Measurements from ENCODE around the gene SH3TC1. TPM values are rescaled to one million over a fixed set of nuclear protein-coding genes. Genes with fewer than 3 reads are reported as not detected.

SH3TC1 gene
- total and polyA plus RNA-seq, 2 of the 8 experiments (the other 6 are each of a cell fraction or from before 2014, with no cell fraction given): 0.15 TPM; not detected in 1

DNA sequence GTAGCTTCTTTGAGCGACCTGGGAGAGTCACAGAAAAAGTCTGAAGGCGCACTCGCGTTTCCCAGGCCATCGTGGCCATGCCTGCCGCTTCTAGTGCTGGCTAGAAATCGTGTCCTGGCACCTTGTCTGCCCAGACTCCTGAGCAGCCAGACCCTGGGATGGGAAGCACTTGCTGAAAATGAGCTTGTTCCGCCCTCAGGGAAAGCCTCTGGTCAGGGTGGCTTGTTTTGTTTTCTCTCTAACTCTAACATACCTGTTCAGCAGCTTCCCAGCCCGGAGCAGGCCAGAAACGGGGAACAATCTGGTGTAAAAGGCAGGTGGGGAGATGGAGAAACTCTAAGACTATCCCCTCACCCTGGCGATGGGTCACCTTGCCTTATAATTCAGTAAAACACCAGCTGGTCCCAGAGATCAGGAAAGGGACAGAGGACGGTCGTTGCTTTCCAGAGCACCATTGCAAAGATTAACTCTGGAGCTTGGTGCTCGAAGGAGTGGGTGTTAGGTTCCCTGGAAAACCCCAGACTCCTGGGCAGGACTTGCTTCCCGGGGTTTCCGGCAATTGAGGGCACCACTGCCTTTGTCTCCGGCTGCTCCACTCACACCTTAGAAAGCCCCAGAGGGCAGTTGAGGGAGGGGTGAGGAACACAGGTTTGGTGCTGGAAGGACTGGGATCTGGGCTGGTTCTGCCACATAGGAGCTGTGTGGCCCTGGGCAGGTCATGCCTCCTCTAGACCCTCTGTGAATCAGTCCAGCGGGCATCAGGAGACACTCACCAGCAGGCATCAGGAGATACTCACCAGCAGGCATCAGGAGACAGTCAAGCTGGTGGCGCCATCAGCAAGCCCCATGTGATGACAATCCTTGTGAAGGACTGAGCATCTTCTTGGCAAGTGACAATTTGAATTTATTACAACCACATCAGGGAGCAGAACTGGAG lies 4.5 kb upstream of the SH3TC1 start:
- H3K27ac ChIP-seq (ENCODE audit: low read depth, low read length): no peak overlapping the region
- H3K23ac ChIP-seq (ENCODE audit: insufficient read length): no peak overlapping the region
- no peak overlapping the region for H2AFZ ChIP-seq (ENCODE audit: low read length)
- H3K56ac ChIP-seq (replicated peaks; ENCODE audit: insufficient read length, low read depth, low read length): no peak overlapping the region
- H2BK5ac ChIP-seq (ENCODE audit: low read depth, low read length): no peak overlapping the region
- H3K4me3 ChIP-seq (ENCODE audit: extremely low read depth in 1 of 4, insufficient read depth in 2 of 4, low read depth in 3 of 4, low read length in 4 of 4): no peak overlapping the region
- no peaks in the 10 kb centered on the region for H3K23me2 ChIP-seq (ENCODE audit: low read depth, low read length)
- 81% methylated on average over 19 of the region's 19 CpGs; no CpG with 5 or more reads in 1 of the 2 experiments for WGBS, 2 experiments (ENCODE audit: extremely low coverage in 1 of 2, insufficient coverage in 1 of 2, insufficient read length in 1 of 2, insufficient replicate concordance in 2 of 2, low coverage in 1 of 2, low lambda C conversion rate in 2 of 2, missing lambda C conversion rate in 1 of 2)
- no peak overlapping the region for H4K5ac ChIP-seq (ENCODE audit: insufficient read length, low read depth, low read length)
- H3K18ac ChIP-seq (ENCODE audit: extremely low read depth, low read length): no peak overlapping the region
- TF ChIP-seq BCL11A (IDR thresholded peaks at IDR 0.05; ENCODE audit: low read depth in 2 of 2, low read length in 2 of 2) (no peak), HDAC6 (IDR thresholded peaks at IDR 0.05; ENCODE audit: low read depth, low read length) (no peak)
- no peak overlapping the region for H2BK120ac ChIP-seq (replicated peaks; ENCODE audit: low read depth, low read length)
- no peaks in the 10 kb centered on the region for H3K79me2 ChIP-seq (ENCODE audit: control insufficient read depth in 1 of 2, insufficient read depth in 2 of 2, low read length in 2 of 2)
- DNase-seq (ENCODE audit: low read depth in 1 of 2, low spot score in 2 of 2) (no peak), FAIRE-seq (no peak)
- CTCF ChIA-PET (ENCODE audit: partially characterized antibody): interaction anchor here (0.8 to 1.9 kb wide), 10 partner anchors 9 to 366 kb away, joined by 3 to 11 read pairs (median 4); no protein-coding TSS in a partner anchor
- no peak overlapping the region for H3K4me2 ChIP-seq (ENCODE audit: insufficient read depth in 1 of 2, low read depth in 2 of 2, low read length in 2 of 2)
- no peak overlapping the region for H2BK15ac ChIP-seq (ENCODE audit: low read length)
- H3K9me3 ChIP-seq (ENCODE audit: insufficient read depth in 2 of 2, low read depth in 1 of 2, low read length in 1 of 2): no peaks in the 10 kb centered on the region
- peaks cover 0 to 2% of the 10 kb centered on the region in 2 experiments for H4K20me1 ChIP-seq (replicated peaks in 1 of 2; ENCODE audit: control insufficient read depth in 1 of 2, insufficient read depth in 2 of 2, low read length in 2 of 2)
- no peak overlapping the region for H3K14ac ChIP-seq (ENCODE audit: insufficient read length)
- H3K27me3 ChIP-seq (replicated peaks in 1 of 4; ENCODE audit: control insufficient read depth in 3 of 4, extremely low read depth in 1 of 4, insufficient read depth in 3 of 4, low read length in 3 of 4): no peaks in the 10 kb centered on the region
- no peak overlapping the region; a peak in 1 of 7 replicates for H3K9ac ChIP-seq (replicated peaks in 1 of 4; ENCODE audit: extremely low read depth in 1 of 4, low read depth in 3 of 4, low read length in 3 of 4)
- POLR2A ChIA-PET (ENCODE audit: partially characterized antibody): no interaction called here
- H3K79me1 ChIP-seq (ENCODE audit: low read depth, low read length): no peaks in the 10 kb centered on the region
- H3K4me1 ChIP-seq (replicated peaks in 1 of 4; ENCODE audit: control insufficient read depth in 3 of 4, insufficient read depth in 4 of 4, low read length in 3 of 4): peaks cover 0 to 6% (median 3%) of the 10 kb centered on the region in 4 experiments; a peak in 3 of 7 replicates
- H4K8ac ChIP-seq (ENCODE audit: extremely low read depth, insufficient read depth, low read length): no peak overlapping the region
- no peak overlapping the region for H2BK20ac ChIP-seq (ENCODE audit: low read length)
- no peaks in the 10 kb centered on the region for H3K36me3 ChIP-seq (ENCODE audit: control insufficient read depth in 2 of 4, insufficient read depth in 4 of 4, low read length in 3 of 4)
- H4K91ac ChIP-seq (replicated peaks; ENCODE audit: insufficient read length, low read length): no peak overlapping the region
- H3K4ac ChIP-seq (replicated peaks; ENCODE audit: insufficient read length, low read depth, low read length): no peak overlapping the region
- no peak overlapping the region; the same call in 1 of the 2 replicates for H2AK5ac ChIP-seq (ENCODE audit: low read depth, low read length)
- no peak overlapping the region for H2BK12ac ChIP-seq (ENCODE audit: low read depth, low read length)
